SU-DHL-6 (cell line): ENCODE measurements around the gene ANKRD13B.

ENCODE experiments used
- CTCF ChIP-seq: fragments of 200-600 bp; sonication (generic); IDR thresholded peaks from one replicate; pipeline ENCODE4 v1.5.1; 2017; ENCODE audit warnings: antibody characterized with exemption, mild to moderate bottlenecking, low read length, moderate library complexity; ENCODE audit not compliant: insufficient read depth, poor library complexity, severe bottlenecking
- EZH2phosphoT487 ChIP-seq: fragments of 200-600 bp; sonication (generic), shearing (Covaris generic); conservative IDR thresholded peaks from 2 replicates; pipeline ENCODE4 v1.6.1; 2018; ENCODE audit warnings: mild to moderate bottlenecking, antibody characterized with exemption, low read length, moderate library complexity, mixed read lengths

- TF ChIP-seq CTCF (peak; percentile 90), EZH2phosphoT487 (no peak)
Measured at GRCh38 chr17:29617481-29618271, 24.7 kb downstream of the ANKRD13B start.
